K562 (cell line): Measurements from ENCODE around the gene ERVH48-1. TPM values are rescaled to one million over a fixed set of nuclear protein-coding genes. Genes with fewer than 3 reads are reported as not detected.

Source experiments
- CHD4 ChIP-seq: fragments of 200-600 bp; sonication (generic); IDR thresholded peaks from 3 replicates; pipeline ENCODE4 v1.6.1; 2012; ENCODE audit warnings: low read depth, mild to moderate bottlenecking, mixed read lengths, low read length, inconsistent platforms; ENCODE audit not compliant: insufficient read depth, insufficient replicate concordance, poor library complexity, severe bottlenecking
- ETV1 ChIP-seq: fragments of 450-650 bp; conservative IDR thresholded peaks from 2 replicates; pipeline ENCODE4 v1.6.1; 2016; ENCODE audit warnings: missing genetic modification characterization, control low read depth, low read depth, missing compliant biosample characterization
- FOXJ3 ChIP-seq: sonication (generic); formaldehyde crosslinking; IDR thresholded peaks from 2 replicates; pipeline ENCODE4 v1.4.0; 2020; ENCODE audit warnings: mild to moderate bottlenecking, missing genetic modification reagents
- HES1 ChIP-seq: fragments of 450-650 bp; IDR thresholded peaks from 2 replicates; pipeline ENCODE4 v1.6.1; 2016; ENCODE audit warnings: low read depth, mild to moderate bottlenecking, moderate library complexity
- HMG20A ChIP-seq: fragments of 450-650 bp; formaldehyde crosslinking; conservative IDR thresholded peaks from 2 replicates; pipeline ENCODE4 v1.4.0; 2020; ENCODE audit warnings: mild to moderate bottlenecking, mixed read lengths
- MGA ChIP-seq: fragments of 450-650 bp; IDR thresholded peaks from 2 replicates; pipeline ENCODE4 v1.6.1; 2016; ENCODE audit warnings: mild to moderate bottlenecking, moderate library complexity
- MITF ChIP-seq: IDR thresholded peaks from 2 replicates; pipeline ENCODE4 v1.6.1; 2014; ENCODE audit warnings: antibody characterized with exemption
- NONO ChIP-seq, 2 experiments: fragments of 200-400 bp in 1 of 2; fragments of 450-650 bp in 1 of 2; formaldehyde crosslinking in 1 of 2; IDR thresholded peaks; 2 replicates each; pipeline ENCODE4 v1.6.1; 2017; ENCODE audit warnings: low read depth in 2 of 2, mild to moderate bottlenecking in 2 of 2, moderate library complexity in 2 of 2, low read length in 1 of 2
- RBM34 ChIP-seq: fragments of 200-400 bp; formaldehyde crosslinking; IDR thresholded peaks from 2 replicates; pipeline ENCODE4 v1.6.1; 2018; ENCODE audit warnings: low read length, borderline replicate concordance; ENCODE audit not compliant: insufficient read depth
- ZBTB17 ChIP-seq: fragments of 450-650 bp; formaldehyde crosslinking; IDR thresholded peaks from 2 replicates; pipeline ENCODE4 v1.4.0; 2020; ENCODE audit warnings: mild to moderate bottlenecking
- ZBTB9 ChIP-seq: fragments of 450-650 bp; formaldehyde crosslinking; IDR thresholded peaks from 2 replicates; pipeline ENCODE4 v1.4.0; 2020; ENCODE audit warnings: mild to moderate bottlenecking, moderate library complexity
- polyA plus RNA-seq, 8 experiments: library from polyadenylated mRNA; depleted of rRNA in 4 of 8; stranded (reverse) in 5 of 8; unstranded in 3 of 8; fragments of >200 nt; fragmentation: Nextera tagmentation in 2 of 8; fragmentation: Illumina TruSeq in 1 of 8; extraction: Ambion mirVana in 2 of 8; extraction: Trizol in 1 of 8; gene quantifications; 2 replicates each; pipeline versions ENCODE4 v1.2.1 to v1.2.3, GENCODE V29; 2011 to 2014; ENCODE audit warnings: inconsistent platforms in 1 of 8, missing spikeins in 1 of 8
- total RNA-seq, 7 experiments: library from RNA; depleted of rRNA in 6 of 7; stranded (reverse); fragments of >200 nt in 6 of 7; fragmentation: Illumina TruSeq in 2 of 7; extraction: Trizol in 2 of 7; gene quantifications; 2 replicates each; pipeline versions ENCODE4 v1.2.1 to v1.2.3, GENCODE V29; 2011 to 2021; ENCODE audit warnings: low replicate concordance in 1 of 7

The ERVH48-1 gene
- total and polyA plus RNA-seq, 9 of the 15 experiments (the other 6 are each of a cell fraction or from before 2014, with no cell fraction given): 0.08 to 0.49 (median 0.16) TPM; not detected in 3

GRCh38 chr21:42970946-42971653 lies 45.7 kb upstream of the ERVH48-1 start (continued):
- TF ChIP-seq MGA (no peak), ZBTB9 (CRISPR knock-in tag) (peak; percentile 93), ETV1 (0 out of 2 replicates have a peak, but pooled peaks have one; percentile 55), CHD4 (no peak), HES1 (no peak), ZBTB17 (CRISPR knock-in tag) (peak; percentile 85), RBM34 (no peak), HMG20A (CRISPR knock-in tag) (no peak), NONO (IDR thresholded peaks at IDR 0.05; ENCODE audit: low read depth in 2 of 2, low read length in 1 of 2) (no peak), FOXJ3 (CRISPR knock-in tag) (no peak), MITF (no peak)
